H1 (cell line): ENCODE measurements around the gene ARMC5. TPM values are rescaled to one million over a fixed set of nuclear protein-coding genes. Genes with fewer than 3 reads are reported as not detected.

Source experiments
- ATF3 ChIP-seq: IDR thresholded peaks from 2 replicates; pipeline ENCODE4 v1.6.1; 2011; ENCODE audit warnings: low read depth, mild to moderate bottlenecking, low read length; ENCODE audit not compliant: insufficient read depth
- BCL11A ChIP-seq, 2 experiments: IDR thresholded peaks; one replicate each; pipeline ENCODE4 v1.6.1; 2011; ENCODE audit warnings: low read depth in 2 of 2, low read length in 2 of 2, mild to moderate bottlenecking in 2 of 2
- CEBPB ChIP-seq: IDR thresholded peaks from 2 replicates; pipeline ENCODE4 v1.6.1; 2012; ENCODE audit warnings: low read depth, low read length
- CHD2 ChIP-seq: IDR thresholded peaks from 2 replicates; pipeline ENCODE4 v1.6.1; 2012; ENCODE audit warnings: low read length, improper control_type of control experiment
- SP2 ChIP-seq: IDR thresholded peaks from 2 replicates; pipeline ENCODE4 v1.6.1; 2012; ENCODE audit warnings: mild to moderate bottlenecking, low read length, inconsistent platforms
- polyA plus RNA-seq, 7 experiments: library from polyadenylated mRNA; depleted of rRNA in 3 of 7; stranded (reverse) in 5 of 7; unstranded in 2 of 7; fragments of >200 nt in 5 of 7; fragments of 200-250 nt in 2 of 7; gene quantifications; 1 replicate in 5 of 7; 2 replicates in 1 of 7; 4 replicates in 1 of 7; pipeline versions ENCODE4 v1.2.1 to v1.2.3, GENCODE V29; 2011 to 2013; ENCODE audit warnings: missing spikeins in 2 of 7, mixed read lengths in 2 of 7
- total RNA-seq: library from RNA; stranded (reverse); fragmentation: NEBNext Ultra II Directional; extraction: Animal tissue kit (Norgen Biotek cat#: 25700); gene quantifications from 2 replicates; pipeline ENCODE4 v1.2.1, GENCODE V29; 2021
- TF ChIP-seq, protein P1 (sequence below): fragments of 300-600 bp; sonication (generic); IDR thresholded peaks from 2 replicates; pipeline ENCODE4 v1.7.1; 2012; ENCODE audit warnings: low read length, moderate library complexity, mild to moderate bottlenecking, inconsistent platforms; ENCODE audit not compliant: insufficient replicate concordance

Gene ARMC5
- total and polyA plus RNA-seq, 2 of the 8 experiments (the other 6 are each of a cell fraction or from before 2014, with no cell fraction given), result 7.8 to 8.7 TPM

GRCh38 chr16:31467858-31468257, 8.6 kb downstream of the ARMC5 start (continued):
- TF ChIP-seq, protein P1, sequence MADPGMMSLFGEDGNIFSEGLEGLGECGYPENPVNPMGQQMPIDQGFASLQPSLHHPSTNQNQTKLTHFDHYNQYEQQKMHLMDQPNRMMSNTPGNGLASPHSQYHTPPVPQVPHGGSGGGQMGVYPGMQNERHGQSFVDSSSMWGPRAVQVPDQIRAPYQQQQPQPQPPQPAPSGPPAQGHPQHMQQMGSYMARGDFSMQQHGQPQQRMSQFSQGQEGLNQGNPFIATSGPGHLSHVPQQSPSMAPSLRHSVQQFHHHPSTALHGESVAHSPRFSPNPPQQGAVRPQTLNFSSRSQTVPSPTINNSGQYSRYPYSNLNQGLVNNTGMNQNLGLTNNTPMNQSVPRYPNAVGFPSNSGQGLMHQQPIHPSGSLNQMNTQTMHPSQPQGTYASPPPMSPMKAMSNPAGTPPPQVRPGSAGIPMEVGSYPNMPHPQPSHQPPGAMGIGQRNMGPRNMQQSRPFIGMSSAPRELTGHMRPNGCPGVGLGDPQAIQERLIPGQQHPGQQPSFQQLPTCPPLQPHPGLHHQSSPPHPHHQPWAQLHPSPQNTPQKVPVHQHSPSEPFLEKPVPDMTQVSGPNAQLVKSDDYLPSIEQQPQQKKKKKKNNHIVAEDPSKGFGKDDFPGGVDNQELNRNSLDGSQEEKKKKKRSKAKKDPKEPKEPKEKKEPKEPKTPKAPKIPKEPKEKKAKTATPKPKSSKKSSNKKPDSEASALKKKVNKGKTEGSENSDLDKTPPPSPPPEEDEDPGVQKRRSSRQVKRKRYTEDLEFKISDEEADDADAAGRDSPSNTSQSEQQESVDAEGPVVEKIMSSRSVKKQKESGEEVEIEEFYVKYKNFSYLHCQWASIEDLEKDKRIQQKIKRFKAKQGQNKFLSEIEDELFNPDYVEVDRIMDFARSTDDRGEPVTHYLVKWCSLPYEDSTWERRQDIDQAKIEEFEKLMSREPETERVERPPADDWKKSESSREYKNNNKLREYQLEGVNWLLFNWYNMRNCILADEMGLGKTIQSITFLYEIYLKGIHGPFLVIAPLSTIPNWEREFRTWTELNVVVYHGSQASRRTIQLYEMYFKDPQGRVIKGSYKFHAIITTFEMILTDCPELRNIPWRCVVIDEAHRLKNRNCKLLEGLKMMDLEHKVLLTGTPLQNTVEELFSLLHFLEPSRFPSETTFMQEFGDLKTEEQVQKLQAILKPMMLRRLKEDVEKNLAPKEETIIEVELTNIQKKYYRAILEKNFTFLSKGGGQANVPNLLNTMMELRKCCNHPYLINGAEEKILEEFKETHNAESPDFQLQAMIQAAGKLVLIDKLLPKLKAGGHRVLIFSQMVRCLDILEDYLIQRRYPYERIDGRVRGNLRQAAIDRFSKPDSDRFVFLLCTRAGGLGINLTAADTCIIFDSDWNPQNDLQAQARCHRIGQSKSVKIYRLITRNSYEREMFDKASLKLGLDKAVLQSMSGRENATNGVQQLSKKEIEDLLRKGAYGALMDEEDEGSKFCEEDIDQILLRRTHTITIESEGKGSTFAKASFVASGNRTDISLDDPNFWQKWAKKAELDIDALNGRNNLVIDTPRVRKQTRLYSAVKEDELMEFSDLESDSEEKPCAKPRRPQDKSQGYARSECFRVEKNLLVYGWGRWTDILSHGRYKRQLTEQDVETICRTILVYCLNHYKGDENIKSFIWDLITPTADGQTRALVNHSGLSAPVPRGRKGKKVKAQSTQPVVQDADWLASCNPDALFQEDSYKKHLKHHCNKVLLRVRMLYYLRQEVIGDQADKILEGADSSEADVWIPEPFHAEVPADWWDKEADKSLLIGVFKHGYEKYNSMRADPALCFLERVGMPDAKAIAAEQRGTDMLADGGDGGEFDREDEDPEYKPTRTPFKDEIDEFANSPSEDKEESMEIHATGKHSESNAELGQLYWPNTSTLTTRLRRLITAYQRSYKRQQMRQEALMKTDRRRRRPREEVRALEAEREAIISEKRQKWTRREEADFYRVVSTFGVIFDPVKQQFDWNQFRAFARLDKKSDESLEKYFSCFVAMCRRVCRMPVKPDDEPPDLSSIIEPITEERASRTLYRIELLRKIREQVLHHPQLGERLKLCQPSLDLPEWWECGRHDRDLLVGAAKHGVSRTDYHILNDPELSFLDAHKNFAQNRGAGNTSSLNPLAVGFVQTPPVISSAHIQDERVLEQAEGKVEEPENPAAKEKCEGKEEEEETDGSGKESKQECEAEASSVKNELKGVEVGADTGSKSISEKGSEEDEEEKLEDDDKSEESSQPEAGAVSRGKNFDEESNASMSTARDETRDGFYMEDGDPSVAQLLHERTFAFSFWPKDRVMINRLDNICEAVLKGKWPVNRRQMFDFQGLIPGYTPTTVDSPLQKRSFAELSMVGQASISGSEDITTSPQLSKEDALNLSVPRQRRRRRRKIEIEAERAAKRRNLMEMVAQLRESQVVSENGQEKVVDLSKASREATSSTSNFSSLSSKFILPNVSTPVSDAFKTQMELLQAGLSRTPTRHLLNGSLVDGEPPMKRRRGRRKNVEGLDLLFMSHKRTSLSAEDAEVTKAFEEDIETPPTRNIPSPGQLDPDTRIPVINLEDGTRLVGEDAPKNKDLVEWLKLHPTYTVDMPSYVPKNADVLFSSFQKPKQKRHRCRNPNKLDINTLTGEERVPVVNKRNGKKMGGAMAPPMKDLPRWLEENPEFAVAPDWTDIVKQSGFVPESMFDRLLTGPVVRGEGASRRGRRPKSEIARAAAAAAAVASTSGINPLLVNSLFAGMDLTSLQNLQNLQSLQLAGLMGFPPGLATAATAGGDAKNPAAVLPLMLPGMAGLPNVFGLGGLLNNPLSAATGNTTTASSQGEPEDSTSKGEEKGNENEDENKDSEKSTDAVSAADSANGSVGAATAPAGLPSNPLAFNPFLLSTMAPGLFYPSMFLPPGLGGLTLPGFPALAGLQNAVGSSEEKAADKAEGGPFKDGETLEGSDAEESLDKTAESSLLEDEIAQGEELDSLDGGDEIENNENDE, result no peak
- no peak for TF ChIP-seq BCL11A (IDR thresholded peaks at IDR 0.05; ENCODE audit: low read depth in 2 of 2, low read length in 2 of 2)
- no peak for TF ChIP-seq CHD2
- no peak for TF ChIP-seq SP2
- TF ChIP-seq ATF3, result no peak
- no peak for TF ChIP-seq CEBPB
